ENCODE results near the gene MAP3K20.
"Not testable (repeated sequence)": the region's sequence is repeated elsewhere in the genome, so short reads cannot be mapped to it uniquely, and the experiment has no call there.

MAP3K20 gene

DNA sequence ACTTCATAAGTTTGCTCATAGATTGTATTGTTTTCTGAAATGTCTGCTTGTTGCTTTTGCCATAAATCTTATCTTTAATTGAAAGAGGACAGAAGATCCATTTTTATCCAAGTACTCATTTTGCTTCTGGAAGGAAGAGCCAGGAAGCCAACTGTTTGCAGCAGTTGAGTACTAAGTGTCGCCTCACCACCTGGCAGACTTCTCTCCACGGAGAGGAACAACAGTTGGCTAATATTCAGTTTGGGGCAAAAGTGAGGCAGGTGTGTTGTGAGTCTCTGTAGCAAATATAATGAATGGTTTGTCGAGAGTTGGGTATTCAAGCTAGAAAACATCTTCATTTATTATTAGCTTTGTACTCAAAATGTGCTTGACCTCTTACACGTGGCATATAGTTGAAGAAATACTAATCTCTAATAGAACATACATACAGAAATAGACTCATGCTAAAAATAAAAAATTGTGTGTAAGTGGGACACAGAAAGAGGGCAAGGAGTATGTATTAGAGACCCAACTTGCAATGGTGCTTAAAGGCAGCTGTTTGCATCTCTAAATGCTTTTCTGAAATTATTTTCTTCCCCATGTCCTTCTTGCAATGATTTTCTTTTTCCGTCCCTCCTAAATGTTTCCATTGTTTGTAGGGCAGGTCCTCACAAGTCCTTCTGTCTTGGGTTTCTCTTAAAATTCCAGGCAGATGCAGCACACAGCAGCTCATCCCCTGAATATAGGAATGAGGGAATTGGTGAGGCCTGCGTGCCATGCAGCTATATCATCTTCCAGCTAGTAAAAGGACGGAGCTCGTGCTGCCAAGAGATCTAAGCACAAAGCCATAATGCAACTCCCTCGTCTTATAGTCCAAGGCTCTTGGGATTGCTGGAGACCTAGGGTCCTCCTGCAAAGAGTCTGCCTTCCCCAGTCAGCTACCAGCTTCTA, 44.8 kb upstream of the MAP3K20 start:
- in situ Hi-C loops (cut with HindIII; ENCODE audit: low pct_ligation_motif_present, low sequenced_read_pairs), result loop anchor here (25.0 kb wide), 1 partner anchor 181 kb away; no protein-coding TSS in a partner anchor
- Histone ChIP-seq H3K36me3 (replicated peaks) (no peaks in the 10 kb centered on the region), H3K27ac (no peak overlapping the region), H3K4me3 (ENCODE audit: low read depth, low read length) (no peak overlapping the region), H3K27me3 (replicated peaks) (no peaks in the 10 kb centered on the region)
- no peak for DNase-seq
- TF ChIP-seq, protein P1, sequence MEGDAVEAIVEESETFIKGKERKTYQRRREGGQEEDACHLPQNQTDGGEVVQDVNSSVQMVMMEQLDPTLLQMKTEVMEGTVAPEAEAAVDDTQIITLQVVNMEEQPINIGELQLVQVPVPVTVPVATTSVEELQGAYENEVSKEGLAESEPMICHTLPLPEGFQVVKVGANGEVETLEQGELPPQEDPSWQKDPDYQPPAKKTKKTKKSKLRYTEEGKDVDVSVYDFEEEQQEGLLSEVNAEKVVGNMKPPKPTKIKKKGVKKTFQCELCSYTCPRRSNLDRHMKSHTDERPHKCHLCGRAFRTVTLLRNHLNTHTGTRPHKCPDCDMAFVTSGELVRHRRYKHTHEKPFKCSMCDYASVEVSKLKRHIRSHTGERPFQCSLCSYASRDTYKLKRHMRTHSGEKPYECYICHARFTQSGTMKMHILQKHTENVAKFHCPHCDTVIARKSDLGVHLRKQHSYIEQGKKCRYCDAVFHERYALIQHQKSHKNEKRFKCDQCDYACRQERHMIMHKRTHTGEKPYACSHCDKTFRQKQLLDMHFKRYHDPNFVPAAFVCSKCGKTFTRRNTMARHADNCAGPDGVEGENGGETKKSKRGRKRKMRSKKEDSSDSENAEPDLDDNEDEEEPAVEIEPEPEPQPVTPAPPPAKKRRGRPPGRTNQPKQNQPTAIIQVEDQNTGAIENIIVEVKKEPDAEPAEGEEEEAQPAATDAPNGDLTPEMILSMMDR (IDR thresholded peaks at IDR 0.05; ENCODE audit: low read depth, low read length, missing control alignments), result no peak

DNA sequence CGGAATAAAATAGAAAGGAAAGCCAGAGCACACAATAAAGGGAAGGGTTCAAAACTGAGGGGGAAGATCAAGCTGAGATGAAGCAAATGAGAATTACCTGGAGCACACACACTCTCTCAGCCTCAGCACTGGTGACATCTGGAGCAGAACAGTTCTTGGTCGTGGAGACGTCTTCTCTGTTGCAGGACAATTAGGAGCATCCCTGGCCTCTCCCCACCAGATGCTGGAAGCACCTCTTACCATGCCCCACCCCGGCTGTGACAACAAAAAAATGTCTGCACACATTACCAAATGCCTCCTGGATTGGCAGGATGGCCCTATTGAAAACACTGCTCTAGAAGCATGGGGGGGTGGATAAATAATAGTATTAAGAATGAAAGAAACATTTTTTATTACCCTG, 43.6 kb upstream of the MAP3K20 start:
- H3K36me3 ChIP-seq (replicated peaks), result no peaks in the 10 kb centered on the region

DNA sequence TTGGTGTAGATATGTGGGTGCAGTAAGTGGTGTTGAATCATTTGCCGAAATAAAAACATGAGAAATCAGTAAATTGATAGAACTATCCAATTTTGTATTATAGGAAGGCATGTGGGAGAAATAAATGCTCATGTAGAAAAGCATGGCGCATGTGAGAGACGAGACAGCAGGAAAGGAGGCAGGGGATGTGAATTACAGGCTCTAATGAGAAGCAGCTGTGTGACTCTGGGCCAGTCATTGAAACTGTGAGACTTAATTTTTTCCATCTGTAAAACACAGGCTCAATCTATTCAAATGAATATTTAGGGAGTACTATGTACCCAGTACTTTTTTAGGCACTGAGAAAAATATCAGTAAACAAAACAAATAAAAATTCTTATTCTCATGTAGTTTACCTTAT, 42.6 kb upstream of the MAP3K20 start:
- no peaks in the 10 kb centered on the region for H3K27me3 ChIP-seq (replicated peaks)
- in situ Hi-C loops (cut with HindIII; ENCODE audit: low pct_ligation_motif_present, low sequenced_read_pairs), result loop anchor here (25.0 kb wide), 1 partner anchor 179 kb away; no protein-coding TSS in a partner anchor
- H3K4me3 ChIP-seq (ENCODE audit: low read depth, low read length), result no peak overlapping the region
- TF ChIP-seq, protein P1 (IDR thresholded peaks at IDR 0.05; ENCODE audit: low read depth, low read length, missing control alignments), result no peak
- H3K36me3 ChIP-seq (replicated peaks), result no peaks in the 10 kb centered on the region
- H3K27ac ChIP-seq, result no peak overlapping the region
- no peak for DNase-seq

More for the DNA sequence above, 43.6 kb upstream of the MAP3K20 start:
- DNase-seq, result no peak
- in situ Hi-C loops (cut with HindIII; ENCODE audit: low pct_ligation_motif_present, low sequenced_read_pairs), result loop anchor here (25.0 kb wide), 1 partner anchor 180 kb away; no protein-coding TSS in a partner anchor
- H3K4me3 ChIP-seq (ENCODE audit: low read depth, low read length), result no peak overlapping the region
- no peak overlapping the region for H3K27ac ChIP-seq
- H3K27me3 ChIP-seq (replicated peaks), result no peaks in the 10 kb centered on the region
- TF ChIP-seq, protein P1 (IDR thresholded peaks at IDR 0.05; ENCODE audit: low read depth, low read length, missing control alignments), result no peak

DNA sequence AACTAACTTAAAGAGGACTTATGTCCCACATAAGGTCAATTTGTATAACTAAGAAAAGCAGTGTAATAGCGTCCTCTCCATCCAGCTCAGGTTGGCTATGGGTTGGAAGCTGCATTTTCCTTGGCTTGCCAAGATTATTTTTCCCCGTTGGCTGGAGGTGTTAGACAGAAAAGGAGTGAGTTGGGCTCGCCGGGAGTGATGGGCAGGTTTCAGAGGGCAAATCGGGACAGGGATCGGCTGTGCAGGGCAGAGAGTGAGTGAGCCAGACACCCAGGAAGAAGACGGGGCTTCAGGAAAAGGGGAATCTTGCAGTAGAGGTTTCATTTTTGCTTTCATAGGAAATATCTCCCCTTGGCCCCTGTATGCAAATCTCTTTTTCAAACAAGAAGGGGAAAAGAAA, 41.5 kb upstream of the MAP3K20 start:
- no peaks in the 10 kb centered on the region for H3K27me3 ChIP-seq (replicated peaks)
- TF ChIP-seq, protein P1 (IDR thresholded peaks at IDR 0.05; ENCODE audit: low read depth, low read length, missing control alignments), result no peak
- H3K4me3 ChIP-seq (ENCODE audit: low read depth, low read length), result no peak overlapping the region
- no peak for DNase-seq
- H3K27ac ChIP-seq, result no peak overlapping the region
- no peaks in the 10 kb centered on the region for H3K36me3 ChIP-seq (replicated peaks)
- in situ Hi-C loops (cut with HindIII; ENCODE audit: low pct_ligation_motif_present, low sequenced_read_pairs), result loop anchor here (25.0 kb wide), 1 partner anchor 178 kb away; no protein-coding TSS in a partner anchor

GRCh38 chr2:173037245-173038120, 38.2 kb upstream of the MAP3K20 start:
- no peak for DNase-seq
- no peak overlapping the region for H3K4me3 ChIP-seq (ENCODE audit: low read depth, low read length)
- in situ Hi-C loops (cut with HindIII; ENCODE audit: low pct_ligation_motif_present, low sequenced_read_pairs), result loop anchor here (25.0 kb wide), 1 partner anchor 175 kb away; no protein-coding TSS in a partner anchor

GRCh38 chr2:173038257-173038656, 37.4 kb upstream of the MAP3K20 start:
- not testable (repeated sequence) for H3K4me3 ChIP-seq (ENCODE audit: low read depth, low read length); DNase-seq; H3K36me3 ChIP-seq (replicated peaks); H3K27me3 ChIP-seq (replicated peaks); H3K27ac ChIP-seq
- in situ Hi-C loops (cut with HindIII; ENCODE audit: low pct_ligation_motif_present, low sequenced_read_pairs), result loop anchor here (25.0 kb wide), 1 partner anchor 174 kb away; no protein-coding TSS in a partner anchor

More at GRCh38 chr2:173037245-173038120, 38.2 kb upstream of the MAP3K20 start:
- Histone ChIP-seq H3K27ac (no peak overlapping the region), H3K27me3 (replicated peaks) (no peaks in the 10 kb centered on the region), H3K36me3 (replicated peaks) (no peaks in the 10 kb centered on the region)
- TF ChIP-seq, protein P1 (IDR thresholded peaks at IDR 0.05; ENCODE audit: low read depth, low read length, missing control alignments), result no peak

Data from brain microvascular endothelial cell (primary cell).